Umbilical cord (tissue), 2 donors: ENCODE measurements around the gene THEM5. TPM values are rescaled to one million over a fixed set of nuclear protein-coding genes. Genes with fewer than 3 reads are reported as not detected.

Experiments
- DNase-seq: peaks from one replicate; pipeline ENCODE4 v3.0.0-alpha.2; 2015; ENCODE audit warnings: low spot score
- total RNA-seq: library from RNA; depleted of rRNA; stranded (reverse); fragments of >200 nt; gene quantifications from one replicate; pipeline ENCODE4 v1.2.3, GENCODE V29; 2014; ENCODE audit warnings: low replicate concordance; ENCODE audit not compliant: insufficient read depth

The THEM5 gene
- total RNA-seq, 1 donor from 2014 or later: not detected

DNA sequence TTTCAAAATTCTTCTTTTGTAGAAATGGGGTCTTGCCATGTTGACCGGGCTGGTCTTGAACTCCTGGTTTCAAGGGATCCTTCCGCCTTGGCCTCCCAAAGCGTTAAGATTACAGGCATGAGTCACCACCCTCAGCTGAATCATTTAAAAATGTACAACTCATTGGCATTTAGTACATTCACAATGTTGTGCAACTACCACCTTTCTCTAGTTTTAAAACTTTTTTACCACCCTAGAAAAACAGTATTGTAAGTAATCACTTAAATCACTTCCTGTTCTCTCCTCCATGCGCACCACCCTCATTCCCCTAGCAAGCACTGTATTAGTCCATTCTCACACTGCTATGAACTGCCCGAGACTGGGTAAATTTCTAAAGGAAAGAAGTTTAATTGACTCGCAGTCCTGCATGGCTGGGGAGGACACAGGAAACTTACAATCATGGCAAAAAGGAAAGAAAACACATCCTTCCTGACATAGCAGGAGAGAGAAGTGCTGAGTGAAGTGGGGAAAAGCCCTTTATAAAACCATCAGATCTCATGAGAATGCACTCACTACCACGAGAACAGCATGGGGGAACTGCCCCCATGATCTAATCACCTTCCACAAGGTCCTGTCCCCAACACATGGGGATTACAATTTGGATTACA is 14.4 kb upstream of the THEM5 start:
- no peak for DNase-seq

DNA sequence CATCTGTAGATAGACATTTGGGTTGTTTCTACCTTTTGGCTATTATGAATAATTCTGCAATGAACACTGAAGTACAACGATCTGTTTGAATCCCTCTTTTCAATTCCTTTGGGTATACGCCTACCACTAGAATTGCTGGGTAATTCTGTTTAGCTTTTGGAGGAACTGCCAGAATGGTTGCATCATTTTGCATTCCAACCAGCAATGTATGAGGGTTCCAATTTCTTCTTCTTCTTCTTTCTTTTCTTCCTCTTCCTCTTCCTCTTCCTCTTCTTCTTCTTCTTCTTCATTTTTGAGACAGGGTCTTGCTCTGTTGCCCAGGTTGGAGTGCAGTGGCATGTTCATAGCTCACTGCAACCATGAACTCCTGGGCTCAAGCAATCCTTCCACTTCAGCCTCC is 13.8 kb upstream of the THEM5 start:
- no peak for DNase-seq

DNA sequence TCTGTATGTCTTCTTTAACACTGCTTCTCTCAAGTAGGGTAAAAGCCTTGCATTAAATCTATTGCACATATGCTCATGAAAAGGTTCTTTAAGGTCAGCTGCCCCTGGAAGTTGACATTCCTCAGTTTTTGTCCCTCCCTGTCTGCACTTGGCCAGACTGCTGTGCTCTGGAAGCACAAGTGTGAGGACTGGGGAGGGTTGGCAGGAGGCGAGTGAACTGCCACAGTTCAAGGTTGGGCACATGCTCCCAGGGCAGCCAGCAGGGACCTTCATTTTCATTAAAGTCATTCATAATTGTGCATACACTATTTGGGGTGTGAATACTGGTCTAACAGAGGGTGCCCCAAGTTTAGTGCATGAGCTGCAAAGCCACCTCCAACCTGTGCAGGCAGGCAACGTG is 10.9 kb upstream of the THEM5 start:
- DNase-seq: no peak

DNA sequence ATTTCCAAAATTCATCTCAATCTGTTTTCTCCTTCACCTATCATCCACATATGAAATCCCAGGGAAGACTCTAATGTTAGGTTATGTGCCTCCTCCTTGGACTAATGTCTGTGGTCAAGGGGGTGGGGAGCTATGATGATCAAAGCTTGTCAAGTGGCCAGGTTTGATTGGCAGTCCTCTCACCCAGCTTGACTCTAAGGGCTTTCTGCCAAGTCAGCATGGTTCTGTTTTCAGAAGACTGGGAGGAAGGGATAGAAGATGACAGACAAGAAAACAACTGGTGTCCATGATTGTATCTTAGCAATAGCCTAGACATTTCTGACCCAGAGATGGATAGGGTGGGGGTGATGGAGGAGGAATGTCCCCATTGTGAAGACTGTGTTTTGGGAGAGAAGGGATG is 9.1 kb upstream of the THEM5 start:
- DNase-seq: no peak

DNA sequence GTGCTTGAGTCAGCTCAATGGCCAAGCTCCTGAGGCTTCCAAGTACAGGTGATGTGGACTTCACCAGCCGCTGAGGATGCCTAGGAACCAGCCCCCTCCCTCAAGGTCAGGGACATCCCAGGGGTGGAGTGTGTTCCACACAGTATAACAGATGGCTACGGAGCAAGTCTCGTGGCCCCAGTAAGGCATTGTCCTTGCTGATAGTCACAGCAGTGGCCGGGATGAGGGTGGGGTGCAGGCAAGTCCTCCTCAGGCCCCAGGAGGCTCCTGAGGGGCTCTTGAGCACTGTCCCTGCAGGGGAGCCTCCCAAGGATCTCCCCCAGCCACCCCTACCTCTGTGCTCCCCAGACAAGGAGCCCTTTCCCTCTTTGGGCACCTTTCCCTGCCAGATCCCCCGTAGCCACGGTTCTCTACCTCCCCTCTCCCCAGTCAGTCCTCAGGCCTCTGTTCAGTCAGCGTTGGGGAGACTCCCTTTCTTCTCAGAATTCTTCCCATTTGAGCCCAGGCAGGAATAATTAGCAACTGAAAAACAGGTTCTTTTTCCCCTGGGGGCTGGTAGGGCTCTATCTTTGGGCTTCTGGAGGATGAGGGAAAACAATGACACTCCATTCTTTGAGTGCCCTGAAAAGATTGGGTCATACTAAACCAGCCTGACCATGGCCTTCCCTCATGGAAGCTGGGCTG is 7.1 kb upstream of the THEM5 start:
- DNase-seq: no peak

DNA sequence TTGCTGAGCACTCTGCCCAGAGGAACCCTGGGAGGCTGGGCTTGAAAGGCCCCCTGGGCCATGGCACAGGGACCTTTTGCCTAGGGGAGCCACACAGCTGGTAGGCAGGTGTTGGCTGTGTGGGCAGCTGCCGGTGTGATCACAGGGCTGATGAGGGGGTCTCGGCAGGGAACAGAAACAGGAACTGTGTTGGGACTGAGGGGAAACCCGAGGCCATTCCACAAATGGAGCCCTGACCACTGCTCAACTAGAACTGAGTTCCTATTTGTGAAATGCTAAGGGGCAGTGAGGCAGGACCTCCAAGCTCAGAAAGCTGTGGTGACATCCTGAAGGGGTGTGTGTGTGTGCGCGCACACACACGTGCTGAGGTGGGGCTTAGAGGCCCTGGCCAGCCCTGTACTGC is 6.4 kb upstream of the THEM5 start:
- no peak for DNase-seq

DNA sequence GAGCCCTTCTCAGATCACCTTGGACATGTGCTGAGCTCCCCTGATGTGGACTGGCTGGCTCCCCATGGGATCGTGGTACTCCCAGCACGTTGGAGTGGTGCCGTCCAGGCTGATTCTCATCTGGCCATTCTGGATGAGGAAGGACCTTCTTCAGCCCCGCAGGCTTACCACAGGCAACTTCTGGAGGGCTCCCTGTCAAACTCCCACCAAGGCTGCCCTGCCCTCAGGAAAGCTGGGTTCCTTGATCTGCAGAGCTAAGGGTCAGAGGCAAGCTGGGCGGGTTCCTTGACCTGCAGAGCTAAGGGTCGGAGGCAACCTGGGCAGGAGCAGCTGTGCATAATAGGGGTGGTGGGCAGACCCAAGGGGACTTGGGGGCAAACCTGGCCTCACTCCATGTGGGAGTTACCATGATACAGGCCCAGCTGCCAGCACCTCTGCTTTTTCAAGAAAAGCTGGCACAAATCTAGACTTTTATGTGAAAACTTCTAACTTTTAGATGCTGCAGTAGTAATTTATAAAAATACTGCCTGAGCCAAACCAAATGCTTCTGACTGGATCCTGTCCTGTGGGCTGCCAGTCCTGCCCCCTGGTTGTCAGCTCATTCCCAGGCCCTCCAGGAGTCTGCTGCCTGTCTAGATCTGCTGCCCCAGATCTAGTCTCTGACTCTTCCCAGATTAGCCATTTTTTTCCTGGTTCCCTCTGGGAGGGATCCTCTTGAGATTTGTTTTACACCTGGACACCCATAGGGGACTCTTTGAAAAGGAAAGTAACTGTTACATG is 5.6 kb upstream of the THEM5 start:
- DNase-seq: no peak

DNA sequence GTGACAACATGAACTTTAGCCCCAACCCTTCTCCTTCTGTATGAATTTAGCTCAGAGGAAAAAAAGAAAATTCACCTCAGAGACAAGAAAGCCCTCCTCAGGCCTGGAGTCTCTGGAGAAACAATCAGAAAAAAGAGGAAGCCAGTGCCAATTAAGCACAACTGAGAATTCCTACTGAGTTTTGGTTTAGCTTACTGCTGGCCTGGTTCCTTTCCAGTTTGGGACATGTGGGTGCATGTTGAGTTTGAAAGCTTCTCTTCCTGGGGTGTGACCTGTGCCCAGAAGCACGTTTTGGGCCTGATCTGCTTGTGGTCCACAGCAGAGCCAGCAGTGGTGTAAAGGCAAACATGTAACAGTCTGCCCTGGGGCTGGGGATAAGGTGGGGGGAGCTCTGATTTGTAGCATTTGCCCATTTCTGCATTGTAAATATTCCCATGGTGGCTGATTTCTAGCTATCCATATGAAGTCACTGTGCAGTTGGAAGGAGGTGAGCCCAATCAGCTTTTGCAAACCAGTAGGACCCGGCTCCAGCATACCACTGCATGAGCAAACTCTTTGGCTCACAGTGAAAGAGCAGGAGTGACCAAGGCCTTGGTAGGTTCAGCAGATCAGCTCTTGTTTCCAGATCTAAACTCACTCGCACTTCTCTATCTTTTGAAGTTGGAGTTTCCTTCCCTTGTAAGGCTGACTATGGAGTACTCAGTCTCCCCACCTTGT is 4.7 kb upstream of the THEM5 start:
- DNase-seq: no peak

DNA sequence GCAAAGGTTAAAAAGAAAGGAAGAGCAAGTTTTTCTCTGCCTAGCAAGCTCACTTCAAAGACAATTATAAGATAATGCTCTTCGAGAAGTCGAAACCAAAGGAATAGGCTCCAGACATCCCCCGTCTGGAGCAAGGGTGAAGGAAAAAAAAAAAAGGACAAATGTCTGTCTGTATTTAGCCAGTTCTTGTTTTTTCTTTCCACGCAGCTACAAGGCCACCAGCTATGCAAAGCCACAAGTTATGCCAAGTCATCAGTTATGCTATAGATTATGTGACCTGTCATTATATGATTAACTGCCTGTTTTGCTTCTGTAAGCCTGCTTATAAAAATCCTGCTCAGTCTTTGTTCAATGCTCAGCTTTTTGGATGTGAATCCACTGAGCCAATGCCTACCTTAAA is 2.4 kb upstream of the THEM5 start:
- peak; percentile 65 for DNase-seq

DNA sequence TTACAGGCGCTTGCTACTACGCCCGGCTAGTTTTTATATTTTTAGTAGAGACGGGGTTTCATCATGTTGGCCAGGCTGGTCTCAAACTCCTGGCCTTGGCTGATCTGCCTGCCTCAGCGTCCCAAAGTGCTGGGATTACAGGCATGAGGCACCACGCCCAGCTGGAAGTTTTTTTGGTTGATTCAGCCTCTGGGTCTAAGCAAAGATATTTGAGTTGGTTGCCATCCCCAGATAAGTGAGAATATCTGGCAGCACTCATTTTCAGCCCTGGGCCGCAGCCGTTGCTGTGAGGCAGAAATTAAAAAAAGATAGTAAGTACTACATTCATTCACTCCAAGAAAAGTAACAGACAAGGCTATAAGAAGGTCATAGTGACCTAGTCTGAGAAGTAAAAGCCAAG is 2.0 kb upstream of the THEM5 start:
- DNase-seq: peak; percentile 86

DNA sequence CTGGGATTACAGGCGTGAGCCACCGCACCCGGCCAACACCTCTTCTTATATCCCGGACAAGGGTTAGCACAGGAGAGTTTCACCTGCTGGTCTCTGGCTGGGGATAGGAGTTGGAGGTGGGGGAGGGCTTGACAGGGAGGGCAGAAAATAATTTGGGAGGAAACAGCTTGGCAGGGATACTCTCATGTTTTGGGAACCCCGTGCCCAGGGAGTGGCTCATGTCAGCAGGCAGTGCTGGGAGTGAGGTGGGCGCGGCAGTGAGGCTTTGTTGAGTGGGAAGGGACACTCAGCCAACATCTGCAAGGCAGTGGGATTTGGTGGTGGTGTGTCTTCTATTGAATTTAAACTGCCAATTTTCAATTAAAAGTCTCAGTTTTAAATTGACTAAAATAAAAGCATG is 1.1 kb upstream of the THEM5 start:
- DNase-seq: no peak

DNA sequence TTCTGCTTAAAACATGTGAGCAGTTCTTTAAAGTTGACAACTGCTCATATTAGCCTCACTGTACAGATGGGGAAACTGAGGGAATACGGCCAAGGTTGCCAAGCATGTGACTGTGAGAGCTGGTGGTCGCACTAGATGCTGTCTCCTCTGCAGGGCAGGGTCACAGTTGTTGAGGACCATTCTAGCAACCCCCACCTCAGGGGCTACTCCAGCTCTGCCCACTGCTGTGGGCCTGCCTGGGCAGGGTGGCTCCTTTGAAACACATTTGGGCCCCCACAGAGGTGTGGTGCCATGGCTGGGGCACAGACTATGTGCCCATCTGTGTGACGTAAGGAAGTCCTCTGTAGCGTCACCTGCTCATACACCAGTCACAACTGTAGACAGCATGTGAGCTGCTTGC is 779 bp downstream of the THEM5 start:
- no peak for DNase-seq

DNA sequence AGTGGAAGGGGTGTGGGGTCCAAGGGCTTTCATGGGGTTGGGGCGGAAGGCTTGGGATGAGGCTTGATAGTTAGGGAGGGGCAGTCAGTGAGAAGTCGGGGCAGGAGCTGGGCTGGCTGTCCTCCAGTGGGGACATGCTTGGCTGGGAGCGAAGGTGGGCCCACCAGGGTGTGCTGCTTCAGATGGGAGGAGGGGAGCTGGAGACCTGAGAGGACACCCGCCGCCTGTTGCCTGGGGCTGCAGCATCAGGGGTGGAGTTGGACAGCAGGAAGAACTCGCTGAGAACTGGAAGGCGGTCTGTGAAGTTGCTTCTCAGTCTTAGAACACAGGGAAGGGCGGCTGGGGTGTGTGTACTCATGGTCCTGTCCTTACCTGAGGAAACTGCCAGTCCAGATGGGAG is 1.6 kb downstream of the THEM5 start:
- DNase-seq: no peak

DNA sequence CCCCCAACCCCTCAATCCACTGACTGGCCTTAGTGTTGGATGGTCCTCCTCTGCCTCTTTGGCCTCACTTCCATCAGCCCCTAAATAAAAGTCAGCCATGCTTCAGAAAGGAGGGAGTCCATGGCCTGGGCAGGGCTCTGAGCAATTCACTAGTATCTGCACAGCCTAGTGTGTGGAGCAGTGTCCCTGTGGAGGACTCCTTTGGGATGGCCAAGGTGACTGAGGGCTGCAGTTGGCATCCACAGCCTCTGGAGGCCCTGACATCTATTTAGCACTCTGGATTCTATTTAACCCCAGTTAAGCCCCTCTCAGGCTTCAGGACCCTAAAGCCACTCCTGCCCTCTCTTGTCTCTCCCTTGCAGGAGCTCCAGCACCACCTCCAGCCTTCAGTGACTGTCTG is 3.6 kb downstream of the THEM5 start:
- DNase-seq: no peak

DNA sequence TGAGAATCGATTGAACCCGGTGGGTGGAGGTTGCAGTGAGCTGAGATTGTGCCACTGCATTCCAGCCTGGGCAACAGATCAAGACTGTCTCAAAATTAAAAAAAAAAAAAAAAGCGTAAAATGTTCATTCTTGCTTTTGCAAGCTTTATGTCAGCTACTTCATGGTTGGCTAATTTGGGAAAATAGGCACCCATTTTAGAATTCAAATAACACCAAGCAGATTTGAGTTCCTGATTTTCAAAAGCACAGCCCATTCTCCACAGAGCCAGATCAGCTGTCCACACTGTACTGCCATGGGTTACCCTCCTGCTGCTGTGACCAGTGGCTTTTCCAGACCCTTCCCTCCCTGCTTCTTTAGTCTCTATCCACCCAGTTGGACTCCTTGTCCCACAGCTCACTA is 4.4 kb downstream of the THEM5 start:
- DNase-seq: no peak

DNA sequence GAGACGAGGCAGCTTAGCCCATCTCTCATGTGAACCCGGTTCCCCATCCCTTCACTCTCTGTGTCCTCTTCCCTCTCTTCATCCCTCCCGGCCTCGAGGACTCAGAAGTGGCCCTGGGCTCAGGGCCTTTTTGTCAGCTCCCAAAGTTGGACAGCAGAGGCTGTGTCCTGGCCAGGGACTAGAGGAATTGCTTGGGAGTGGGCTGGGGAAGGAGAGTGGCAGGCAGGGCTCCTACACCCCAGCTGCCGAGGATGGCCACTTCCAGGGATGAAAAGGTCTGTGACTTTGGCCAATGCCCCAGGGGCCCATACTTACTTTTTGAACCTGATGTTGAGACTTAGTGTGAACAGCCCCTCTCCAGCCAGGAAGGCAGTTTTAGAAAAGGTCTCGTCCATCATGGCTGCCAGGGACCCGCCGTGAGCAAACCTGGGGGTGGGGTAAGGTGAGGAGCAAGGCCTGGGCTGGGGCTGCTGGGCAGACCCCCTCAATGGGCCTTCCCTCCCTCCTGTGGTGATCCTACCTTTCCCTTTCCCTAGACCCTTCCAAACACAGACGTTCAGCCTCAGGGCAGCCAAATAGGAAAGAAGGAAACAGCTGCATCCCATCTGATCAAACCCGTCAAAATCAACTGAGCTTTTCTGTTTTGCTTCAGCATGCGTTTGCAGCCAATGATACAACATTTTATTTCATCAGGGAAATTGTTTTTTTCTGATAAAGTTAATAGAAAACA is 5.5 kb downstream of the THEM5 start:
- DNase-seq: peak; percentile 38

DNA sequence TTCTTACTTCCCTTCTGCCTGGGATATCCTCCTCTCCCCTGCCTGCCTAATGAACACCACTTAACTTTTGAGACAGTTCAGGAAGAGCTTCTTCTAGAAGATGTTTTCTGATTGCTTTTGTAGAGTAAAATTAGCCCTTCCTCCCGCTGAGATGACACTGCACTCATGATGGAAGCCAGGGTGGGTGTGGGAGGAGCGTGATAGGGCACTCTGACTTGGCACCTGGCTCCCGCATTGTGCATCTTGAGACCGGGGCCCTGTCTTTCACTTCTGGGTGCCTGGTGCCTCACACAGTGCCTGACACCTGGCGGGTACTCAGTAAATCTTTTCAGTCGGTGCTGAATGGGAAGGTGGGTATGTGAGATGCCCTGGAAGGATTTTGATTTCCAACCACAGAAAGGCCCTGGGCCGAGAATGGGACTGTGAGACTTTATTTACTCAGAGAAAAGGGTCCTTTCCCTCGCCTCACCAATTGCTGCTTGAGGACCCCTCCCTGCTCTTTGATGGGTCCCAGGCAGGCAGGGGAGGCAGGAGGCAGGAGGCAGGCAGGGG is 6.8 kb downstream of the THEM5 start:
- DNase-seq: no peak

DNA sequence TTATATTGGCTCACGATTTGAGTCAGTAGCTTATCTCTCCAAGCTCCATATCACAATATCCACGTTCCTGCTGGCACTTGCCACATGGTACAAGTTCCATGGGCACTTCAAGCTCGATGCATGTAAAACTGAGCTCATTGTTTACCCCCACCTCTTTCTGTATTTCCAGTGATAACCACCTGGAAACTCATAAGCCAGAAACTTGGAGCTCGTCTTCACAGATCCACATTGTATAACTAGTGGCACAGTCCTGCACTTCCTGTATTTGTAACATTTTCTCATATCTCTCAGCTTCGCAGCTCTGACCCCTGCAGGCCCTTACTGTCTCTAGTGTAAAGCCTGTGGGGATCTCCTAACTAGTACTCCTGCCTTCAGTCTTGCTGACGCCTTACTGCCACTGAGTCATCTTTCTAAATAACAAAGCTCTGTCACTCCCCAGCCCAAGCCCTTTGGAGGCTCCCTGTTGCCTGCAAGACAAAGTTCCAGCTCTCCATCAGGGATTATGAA is 7.4 kb downstream of the THEM5 start:
- no peak for DNase-seq

DNA sequence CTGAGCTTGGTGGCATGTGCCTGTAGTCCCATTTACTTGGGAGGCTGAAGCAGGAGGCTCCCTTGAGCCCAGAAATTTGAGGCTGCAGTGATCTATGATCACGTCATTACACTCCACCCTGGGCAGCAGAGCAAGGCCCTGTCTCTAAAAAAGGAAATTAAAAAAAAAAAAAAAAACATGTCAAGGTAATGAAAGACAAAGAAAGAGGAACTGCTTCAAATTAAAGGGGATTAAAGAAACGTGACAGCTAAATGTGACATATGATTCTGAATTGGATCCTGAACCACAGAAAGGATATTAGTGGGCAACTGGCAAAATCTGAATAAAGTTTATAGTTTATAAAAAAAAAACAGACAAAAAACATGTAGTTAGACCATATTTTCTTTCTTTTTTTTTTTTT is 10.1 kb downstream of the THEM5 start:
- DNase-seq: no peak

DNA sequence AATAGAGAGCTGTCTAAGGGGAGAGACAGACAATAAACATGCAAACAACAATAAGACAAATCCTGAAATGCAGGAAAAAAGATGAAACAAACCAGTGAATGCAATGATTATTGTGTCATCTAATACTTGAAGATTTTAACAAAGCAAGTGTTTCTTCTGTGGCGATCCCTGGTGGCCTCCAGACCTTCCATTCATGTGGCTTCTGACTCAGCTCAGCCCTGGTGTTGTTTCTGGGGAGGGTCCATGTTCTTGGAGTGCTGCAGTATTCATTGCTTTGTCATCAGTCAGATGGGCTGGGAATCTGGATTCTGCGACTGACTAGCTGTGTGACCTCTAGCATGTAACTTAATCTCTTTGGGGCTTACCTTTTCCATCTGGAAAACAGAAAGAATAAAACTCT is 12.4 kb downstream of the THEM5 start:
- DNase-seq: no peak

DNA sequence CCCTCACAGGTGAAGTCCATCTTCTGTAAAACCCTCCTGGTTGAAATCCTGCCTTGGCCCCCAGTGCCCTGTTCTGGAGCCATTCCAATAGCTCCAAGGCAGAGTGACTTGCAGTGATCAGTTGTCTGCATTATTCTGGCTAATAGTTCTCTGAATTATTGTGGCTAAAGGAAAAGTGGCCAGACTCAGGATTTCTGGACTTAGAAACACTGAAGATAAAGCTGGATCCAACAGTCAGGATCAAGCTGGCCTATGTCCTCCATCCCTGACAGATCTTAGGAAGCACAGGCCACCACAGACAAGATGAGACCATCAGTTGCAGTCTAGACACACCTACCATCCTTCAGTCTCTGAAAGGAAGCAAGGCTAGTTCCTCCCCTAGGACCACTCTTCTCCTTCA is 13.1 kb downstream of the THEM5 start:
- DNase-seq: no peak
